ENCODE data around the gene MAPK12.

The MAPK12 gene

GRCh38 chr22:50261615-50262459 lies at the start of gene MAPK12:
Gene MAPK12 (minus strand): TSS chr22:50261683. CDS start chr22:50261509, 174 bp downstream.
- DNase-seq, result no peak

GRCh38 chr22:50310949-50311444 lies 49.5 kb upstream of the MAPK12 start:
- no peak for DNase-seq

- DNase-seq, result no peak
These were observed 48.7 kb upstream of the MAPK12 start for GRCh38 chr22:50310031-50310722.

GRCh38 chr22:50309601-50309991 lies 48.1 kb upstream of the MAPK12 start:
- no peak for DNase-seq

- DNase-seq, result no peak
These were observed 47.6 kb upstream of the MAPK12 start for GRCh38 chr22:50308986-50309600.

- peak; percentile 26 for DNase-seq
These were observed 47.1 kb upstream of the MAPK12 start for GRCh38 chr22:50308597-50308935.

GRCh38 chr22:50307890-50308596 lies 46.6 kb upstream of the MAPK12 start:
- no peak for DNase-seq

GRCh38 chr22:50306753-50307749 lies 45.6 kb upstream of the MAPK12 start, which contains the start of gene PLXNB2:
Gene PLXNB2 (minus strand): TSS chr22:50307646. CDS start chr22:50290584, 17,062 bp downstream.
- DNase-seq, result no peak

GRCh38 chr22:50305923-50306566 lies 44.6 kb upstream of the MAPK12 start:
- DNase-seq, result peak; percentile 97

GRCh38 chr22:50305393-50305922 lies 44.0 kb upstream of the MAPK12 start:
- DNase-seq, result no peak

GRCh38 chr22:50304528-50305392 lies 43.3 kb upstream of the MAPK12 start:
- DNase-seq, result no peak

- DNase-seq, result peak; percentile 54
These were observed 42.5 kb upstream of the MAPK12 start for GRCh38 chr22:50303848-50304527.

GRCh38 chr22:50303515-50303847 lies 42.0 kb upstream of the MAPK12 start:
- no peak for DNase-seq

- DNase-seq, result no peak
These were observed 41.1 kb upstream of the MAPK12 start for GRCh38 chr22:50302564-50302963.

- DNase-seq, result peak; percentile 44
These were observed 40.6 kb upstream of the MAPK12 start for GRCh38 chr22:50302041-50302541.

GRCh38 chr22:50301581-50301991 lies 40.1 kb upstream of the MAPK12 start:
- no peak for DNase-seq

GRCh38 chr22:50300620-50301257 lies 39.3 kb upstream of the MAPK12 start:
- no peak for DNase-seq

Measured in kidney glomerular epithelial cell (primary cell).